Cardiac fibroblast (primary cell): ENCODE data around the gene SNAP25.

ENCODE experiments used
- DNase-seq, 2 donors: peaks; one replicate each; pipeline versions ENCODE4 v3.0.0 to v3.0.0-alpha.2; 2010; ENCODE audit warnings: low read depth in 2 of 2
- H3K4me3 ChIP-seq, 2 donors: replicated peaks in 1 of 2; 1 replicate in 1 of 2; 2 replicates in 1 of 2; pipeline ENCODE4 v1.5.1; 2011; ENCODE audit warnings: low read depth in 2 of 2, low read length in 2 of 2, mild to moderate bottlenecking in 2 of 2, moderate library complexity in 1 of 2
- CTCF ChIP-seq: IDR thresholded peaks from one replicate; pipeline ENCODE4 v1.5.1; 2011; ENCODE audit warnings: low read depth, mild to moderate bottlenecking, low read length, inconsistent platforms

Gene SNAP25

GRCh38 chr20:10216146-10216791, 2.4 kb upstream of the SNAP25 start:
- no peak for TF ChIP-seq CTCF
- peak in 1 of 2 donors; percentile 15 for DNase-seq
- no peak overlapping the region for H3K4me3 ChIP-seq

- peak; percentile 84 to 92 for DNase-seq
- TF ChIP-seq CTCF: no peak
- H3K4me3 ChIP-seq: peak overlapping the region; percentile 31 to 36
Observed at GRCh38 chr20:10217721-10218410, 764 bp upstream of the SNAP25 start.

- no peak for TF ChIP-seq CTCF
- peak; percentile 55 to 77 for DNase-seq
- peak overlapping the region; percentile 27 to 52 for H3K4me3 ChIP-seq
Observed at GRCh38 chr20:10219452-10219791, 792 bp downstream of the SNAP25 start.

- H3K4me3 ChIP-seq: peak overlapping the region in 1 of 2 donors; percentile 24
- no peak for DNase-seq
- no peak for TF ChIP-seq CTCF
Observed at GRCh38 chr20:10219993-10220750, 1.5 kb downstream of the SNAP25 start.

GRCh38 chr20:10221021-10221420, 2.4 kb downstream of the SNAP25 start:
- H3K4me3 ChIP-seq: no peak overlapping the region
- no peak for DNase-seq
- TF ChIP-seq CTCF: no peak

- peak; percentile 19 for TF ChIP-seq CTCF
- peak in 1 of 2 donors; percentile 5 for DNase-seq
- no peak overlapping the region for H3K4me3 ChIP-seq
Observed at GRCh38 chr20:10225439-10226060, 6.9 kb downstream of the SNAP25 start.
